Cardiac fibroblast (primary cell): ENCODE data around the gene PLAAT4.
"Not testable (repeated sequence)": the region's sequence is repeated elsewhere in the genome, so short reads cannot be mapped to it uniquely, and the experiment has no call there.

Experiments
- DNase-seq, 2 donors: peaks; one replicate each; pipeline versions ENCODE4 v3.0.0 to v3.0.0-alpha.2; 2010; ENCODE audit warnings: low read depth in 2 of 2
- H3K4me3 ChIP-seq, 2 donors: replicated peaks in 1 of 2; 1 replicate in 1 of 2; 2 replicates in 1 of 2; pipeline ENCODE4 v1.5.1; 2011; ENCODE audit warnings: low read depth in 2 of 2, low read length in 2 of 2, mild to moderate bottlenecking in 2 of 2, moderate library complexity in 1 of 2
- TF ChIP-seq, protein P1 (sequence below): IDR thresholded peaks from one replicate; pipeline ENCODE4 v1.5.1; 2011; ENCODE audit warnings: low read depth, mild to moderate bottlenecking, low read length, inconsistent platforms

PLAAT4 gene

DNA sequence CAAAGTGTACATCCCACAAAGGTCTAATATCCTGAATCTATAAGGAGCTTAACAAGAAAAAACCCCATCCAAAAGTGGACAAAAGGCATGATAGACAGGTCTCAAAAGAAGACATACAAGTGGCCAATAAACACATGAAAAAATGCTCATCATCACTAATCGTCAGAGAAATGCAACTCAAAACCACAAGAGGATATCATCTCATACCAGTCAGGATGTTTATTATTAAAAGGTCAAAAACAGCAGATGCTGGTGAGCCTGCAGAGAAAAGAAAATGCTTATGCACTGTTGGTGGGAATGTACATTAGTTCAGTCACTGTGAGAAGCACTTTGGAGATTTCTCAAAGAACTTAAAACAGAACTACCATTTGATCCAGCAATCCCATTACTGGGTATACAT, 18.1 kb upstream of the PLAAT4 start:
- peak; percentile 44 to 62 for DNase-seq
- no peak overlapping the region for H3K4me3 ChIP-seq
- TF ChIP-seq, protein P1, sequence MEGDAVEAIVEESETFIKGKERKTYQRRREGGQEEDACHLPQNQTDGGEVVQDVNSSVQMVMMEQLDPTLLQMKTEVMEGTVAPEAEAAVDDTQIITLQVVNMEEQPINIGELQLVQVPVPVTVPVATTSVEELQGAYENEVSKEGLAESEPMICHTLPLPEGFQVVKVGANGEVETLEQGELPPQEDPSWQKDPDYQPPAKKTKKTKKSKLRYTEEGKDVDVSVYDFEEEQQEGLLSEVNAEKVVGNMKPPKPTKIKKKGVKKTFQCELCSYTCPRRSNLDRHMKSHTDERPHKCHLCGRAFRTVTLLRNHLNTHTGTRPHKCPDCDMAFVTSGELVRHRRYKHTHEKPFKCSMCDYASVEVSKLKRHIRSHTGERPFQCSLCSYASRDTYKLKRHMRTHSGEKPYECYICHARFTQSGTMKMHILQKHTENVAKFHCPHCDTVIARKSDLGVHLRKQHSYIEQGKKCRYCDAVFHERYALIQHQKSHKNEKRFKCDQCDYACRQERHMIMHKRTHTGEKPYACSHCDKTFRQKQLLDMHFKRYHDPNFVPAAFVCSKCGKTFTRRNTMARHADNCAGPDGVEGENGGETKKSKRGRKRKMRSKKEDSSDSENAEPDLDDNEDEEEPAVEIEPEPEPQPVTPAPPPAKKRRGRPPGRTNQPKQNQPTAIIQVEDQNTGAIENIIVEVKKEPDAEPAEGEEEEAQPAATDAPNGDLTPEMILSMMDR: no peak

DNA sequence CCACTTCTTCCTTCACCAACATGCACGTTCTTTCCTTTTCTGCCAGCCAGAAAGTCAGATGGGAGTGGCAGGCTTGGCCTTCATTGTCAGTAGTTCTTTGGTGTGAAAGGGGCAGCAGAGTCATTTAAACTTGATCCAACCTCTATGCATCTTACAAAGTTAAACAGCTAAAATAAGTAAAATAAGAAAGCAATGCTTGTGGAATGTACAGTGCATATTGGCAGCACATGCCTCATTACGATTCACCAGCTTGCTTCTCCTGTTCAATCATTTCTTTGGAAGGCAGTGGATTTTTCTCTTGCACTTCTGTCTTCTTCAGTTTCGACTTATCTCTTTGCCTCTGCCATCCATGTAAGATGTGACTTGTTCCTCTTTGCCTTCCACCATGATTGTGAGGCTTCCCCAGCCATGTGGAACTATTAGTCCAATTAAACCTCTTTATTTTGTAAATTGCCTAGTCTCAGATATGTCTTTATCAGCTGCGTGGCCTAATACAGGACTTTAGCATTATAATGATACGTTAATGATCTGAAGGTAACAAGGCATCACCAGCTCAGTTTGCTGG, 15.9 kb upstream of the PLAAT4 start:
- TF ChIP-seq, protein P1: no peak
- DNase-seq: peak in 1 of 2 donors; percentile 7
- no peak overlapping the region for H3K4me3 ChIP-seq

DNA sequence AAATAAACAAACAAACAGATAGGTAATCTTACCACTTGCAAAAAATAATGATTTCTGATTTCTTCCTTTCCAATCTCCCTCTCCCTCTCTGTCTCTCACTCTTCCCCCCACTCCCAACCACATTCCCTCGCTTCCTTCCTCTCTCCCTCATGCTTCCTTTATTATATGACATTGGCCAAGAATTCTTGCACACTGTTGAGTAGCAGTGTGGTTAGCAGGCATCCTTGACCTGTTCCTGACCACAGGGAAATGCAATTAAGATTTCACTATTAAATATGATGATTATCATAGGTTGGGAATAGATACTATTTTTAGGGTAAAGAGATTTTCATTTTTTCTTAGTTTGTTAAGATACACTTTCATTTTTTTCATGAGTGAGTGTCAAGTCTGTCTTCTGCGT, 14.7 kb upstream of the PLAAT4 start:
- no peak overlapping the region for H3K4me3 ChIP-seq
- TF ChIP-seq, protein P1: no peak
- DNase-seq: no peak

DNA sequence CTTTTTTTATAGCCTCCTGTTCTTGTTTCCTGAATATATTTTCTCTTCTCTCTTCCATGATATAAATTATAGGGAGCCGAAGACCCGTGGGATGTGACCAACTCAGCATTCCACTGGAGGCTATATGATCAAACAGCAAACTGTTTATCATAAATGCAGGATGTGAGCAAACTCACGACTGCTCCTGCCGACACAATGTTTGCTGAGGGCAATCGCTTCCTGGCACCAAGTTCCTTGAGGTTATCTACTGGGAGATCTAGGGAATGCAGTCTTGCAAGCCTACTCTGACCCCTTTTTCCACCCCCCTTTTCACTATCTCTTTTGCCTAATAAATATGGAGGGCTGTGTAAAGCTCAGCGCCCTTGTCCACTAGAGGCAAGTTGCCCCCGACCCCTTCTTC, 13.5 kb upstream of the PLAAT4 start:
- DNase-seq: no peak
- TF ChIP-seq, protein P1: no peak
- no peak overlapping the region for H3K4me3 ChIP-seq

DNA sequence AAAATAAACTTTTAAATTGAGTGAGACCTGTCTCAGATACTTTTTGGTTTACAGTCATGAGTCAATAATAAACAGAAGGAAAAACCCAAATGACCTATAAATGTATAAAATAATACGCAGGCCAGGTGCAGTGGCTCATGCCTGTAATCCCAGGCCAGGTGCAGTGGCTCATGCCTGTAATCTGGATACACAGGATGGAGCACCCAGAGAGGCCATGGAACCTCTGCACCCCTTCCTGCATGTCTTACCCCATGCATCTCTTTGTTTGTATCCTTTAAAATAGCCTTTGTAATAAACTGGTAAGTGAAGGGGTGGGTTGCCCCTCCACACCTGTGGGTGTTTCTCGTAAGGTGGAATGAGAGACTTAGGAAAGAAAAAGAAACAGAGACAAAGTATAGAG, 8.9 kb upstream of the PLAAT4 start:
- no peak for DNase-seq
- no peak overlapping the region for H3K4me3 ChIP-seq

DNA sequence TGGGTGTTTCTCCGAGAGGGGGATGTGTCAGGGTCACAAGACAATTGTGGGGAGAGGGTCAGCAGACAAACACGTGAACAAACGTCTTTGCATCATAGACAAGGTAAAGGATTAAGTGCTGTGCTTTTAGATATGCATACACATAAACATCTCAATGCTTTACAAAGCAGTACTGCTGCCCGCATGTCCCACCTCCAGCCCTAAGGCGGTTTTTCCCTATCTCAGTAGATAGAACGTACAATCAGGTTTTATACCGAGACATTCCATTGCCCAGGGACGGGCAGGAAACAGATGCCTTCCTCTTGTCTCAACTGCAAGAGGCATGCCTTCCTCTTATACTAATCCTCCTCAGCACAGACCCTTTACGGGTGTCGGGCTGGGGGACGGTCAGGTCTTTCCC, 8.5 kb upstream of the PLAAT4 start:
- H3K4me3 ChIP-seq, DNase-seq: not testable (repeated sequence)

More for the DNA sequence above, 8.9 kb upstream of the PLAAT4 start:
- TF ChIP-seq, protein P1: no peak

DNA sequence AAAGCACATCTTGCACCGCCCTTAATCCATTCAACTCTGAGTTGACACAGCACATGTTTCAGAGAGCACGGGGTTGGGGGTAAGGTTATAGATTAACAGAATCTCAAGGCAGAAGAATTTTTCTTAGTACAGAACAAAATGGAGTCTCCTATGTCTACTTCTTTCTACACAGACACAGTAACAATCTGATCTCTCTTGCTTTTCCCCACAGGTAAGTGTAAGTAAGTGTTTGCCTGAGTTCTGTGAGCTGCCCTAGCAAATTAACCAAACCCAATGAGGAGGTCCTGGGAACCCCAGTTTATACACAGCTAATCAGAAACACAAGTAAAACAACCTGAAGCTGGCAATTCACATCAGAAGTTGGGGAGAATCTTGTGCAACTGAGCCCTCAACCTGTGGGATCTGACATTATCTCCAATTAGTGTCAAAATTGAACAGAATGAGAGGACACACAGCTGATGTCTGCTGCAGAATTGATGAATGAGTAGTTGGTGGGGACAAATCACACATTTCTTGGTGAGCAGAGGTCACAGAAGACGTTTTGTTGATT, 7.8 kb upstream of the PLAAT4 start:
- not testable (repeated sequence) for H3K4me3 ChIP-seq, DNase-seq

DNA sequence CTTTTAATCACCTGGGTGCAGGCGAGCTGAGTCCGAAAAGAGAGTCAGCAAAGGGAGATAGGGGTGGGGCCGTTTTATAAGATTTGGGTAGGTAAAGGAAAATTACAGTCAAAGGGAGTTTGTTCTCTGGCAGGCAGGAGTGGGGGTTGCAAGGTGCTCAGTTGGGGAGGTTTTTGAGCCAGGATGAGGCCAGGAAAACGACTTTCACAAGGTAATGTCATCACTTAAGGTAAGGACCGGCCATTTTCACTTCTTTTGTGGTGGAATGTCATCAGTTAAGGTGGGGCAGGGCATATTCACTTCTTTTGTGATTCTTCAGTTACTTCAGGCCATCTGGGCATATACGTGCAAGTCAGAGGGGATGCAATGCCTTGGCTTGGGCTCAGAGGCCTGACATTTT, 7.2 kb upstream of the PLAAT4 start:
- DNase-seq: not testable (repeated sequence)

More for the DNA sequence above, 7.2 kb upstream of the PLAAT4 start:
- not testable (repeated sequence) for H3K4me3 ChIP-seq
